Ecto neural progenitor cell (in vitro differentiated cells): Measurements from ENCODE around the gene EGF.
"Not testable (repeated sequence)": the region's sequence is repeated elsewhere in the genome, so short reads cannot be mapped to it uniquely, and the experiment has no call there.

Experiments
- DNase-seq: peaks from one replicate; pipeline ENCODE4 v3.0.0-alpha.2; 2018; ENCODE audit warnings: low spot score

EGF gene

DNA sequence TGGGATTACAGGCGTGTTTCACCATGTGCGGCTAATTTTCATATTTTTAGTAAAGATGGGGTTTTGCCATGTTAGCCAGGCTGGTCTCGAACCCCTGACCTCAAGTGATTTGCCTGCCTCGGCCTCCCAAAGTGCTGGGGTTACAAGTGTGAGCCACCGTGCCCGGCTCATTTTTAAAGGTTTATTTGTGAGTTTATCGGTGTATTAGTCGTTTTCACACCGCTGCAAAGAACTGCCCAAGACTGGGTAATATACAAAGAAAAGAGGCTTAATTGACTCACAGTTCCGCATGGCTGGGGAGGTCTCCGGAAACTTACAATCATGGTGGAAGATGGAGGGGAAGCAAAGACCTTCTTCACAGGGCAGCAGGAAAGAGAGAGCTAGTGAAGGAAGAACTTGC, 126.5 kb downstream of the EGF start:
- DNase-seq, result not testable (repeated sequence)

GRCh38 chr4:110041735-110042134, 129.1 kb downstream of the EGF start:
- no peak for DNase-seq

DNA sequence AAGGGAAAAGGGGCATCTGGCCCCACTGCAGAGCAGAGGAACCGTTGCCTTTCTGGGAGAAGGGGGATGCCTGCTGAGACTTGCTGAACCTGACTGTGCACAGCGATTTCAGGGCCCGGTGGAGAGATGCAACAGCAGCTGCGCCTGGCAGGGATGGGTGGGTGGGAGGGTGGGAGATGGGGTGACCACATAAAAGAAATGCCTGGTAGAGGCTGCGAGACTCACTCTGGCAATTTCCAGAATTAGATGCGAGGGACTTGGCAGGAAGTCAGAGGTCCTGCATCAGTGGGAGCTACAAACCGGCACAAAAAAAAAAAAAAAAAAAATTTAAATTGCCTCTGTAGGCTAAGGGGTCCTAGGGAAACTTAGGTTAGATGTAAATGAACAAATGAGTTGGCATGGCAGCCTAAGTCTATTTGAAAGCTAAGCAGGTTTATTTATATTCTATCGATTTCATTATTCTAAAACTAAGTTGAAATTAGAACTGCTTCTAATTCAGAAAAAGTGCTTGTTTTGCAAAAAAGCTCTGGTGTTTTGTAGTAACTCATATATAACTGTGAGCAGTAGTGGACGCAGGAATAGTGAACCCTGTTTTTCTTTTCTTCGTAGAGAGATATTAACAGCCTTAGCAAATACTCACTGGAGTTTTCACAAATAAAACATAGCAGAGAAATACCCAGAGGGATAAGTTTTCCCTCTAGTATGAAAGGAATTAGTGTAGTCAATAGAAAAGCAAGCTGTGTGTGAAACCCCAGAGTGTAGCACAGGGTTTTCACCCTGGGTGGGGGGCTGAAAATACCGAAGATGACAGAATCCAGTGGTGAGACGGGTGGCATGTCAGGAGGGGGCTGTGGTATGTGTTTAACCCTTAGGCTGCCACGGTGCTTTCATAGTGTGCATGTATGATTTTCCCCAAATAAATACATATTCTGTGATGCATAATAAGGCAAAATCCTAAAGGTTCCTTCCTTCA, 130.1 kb downstream of the EGF start:
- DNase-seq, result no peak

DNA sequence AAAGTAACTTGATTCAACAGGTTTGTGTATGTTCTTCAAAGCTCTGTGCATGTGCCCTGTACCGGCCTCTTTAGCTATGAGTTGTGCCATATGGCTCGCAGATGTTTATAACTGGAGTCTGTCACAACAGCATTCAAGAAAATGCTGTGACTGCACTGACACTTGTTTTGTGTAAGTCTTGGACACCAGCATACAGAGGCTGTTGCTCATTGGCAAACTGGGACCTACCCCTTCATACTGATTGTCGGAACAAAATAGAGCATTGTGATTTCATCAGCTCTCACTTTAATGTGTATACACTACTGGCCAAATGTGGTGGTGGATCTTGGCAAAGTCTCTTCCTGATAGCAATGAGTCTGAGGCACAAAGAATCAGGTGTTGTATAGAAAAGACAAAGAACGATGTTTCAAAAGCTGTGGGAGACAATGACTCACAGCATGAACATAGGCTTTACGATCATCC, 133.9 kb downstream of the EGF start:
- no peak for DNase-seq

GRCh38 chr4:110049951-110050925, 137.6 kb downstream of the EGF start:
- DNase-seq, result no peak

DNA sequence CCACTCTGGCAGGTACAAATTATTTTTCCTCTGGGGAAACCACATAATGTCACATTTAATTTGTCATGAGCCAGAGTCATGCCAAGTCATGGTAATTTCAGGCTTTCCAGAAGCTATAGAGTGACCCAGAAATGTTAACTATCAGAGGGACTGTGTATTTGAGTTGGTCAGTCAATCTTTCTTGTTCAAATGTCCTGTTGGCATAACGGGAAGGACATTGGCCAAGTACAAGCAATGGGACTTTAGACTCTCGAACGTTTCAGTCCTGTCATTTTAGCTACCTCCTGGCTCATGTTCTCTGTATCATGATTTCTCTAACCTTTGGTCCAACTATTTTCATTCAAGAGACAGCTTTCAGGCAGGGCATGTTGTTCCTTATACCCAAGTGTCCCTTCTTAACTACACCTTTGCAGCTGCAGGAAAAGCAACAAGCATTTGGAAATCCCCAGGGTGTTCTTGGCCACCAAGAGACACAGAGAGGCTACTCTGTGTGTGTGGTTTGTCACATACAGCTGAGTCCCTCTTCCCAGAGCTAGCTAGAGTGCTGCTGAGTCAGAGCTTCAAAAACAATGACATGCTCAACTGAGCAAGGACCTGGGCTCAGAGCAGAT, 142.6 kb downstream of the EGF start:
- no peak for DNase-seq

DNA sequence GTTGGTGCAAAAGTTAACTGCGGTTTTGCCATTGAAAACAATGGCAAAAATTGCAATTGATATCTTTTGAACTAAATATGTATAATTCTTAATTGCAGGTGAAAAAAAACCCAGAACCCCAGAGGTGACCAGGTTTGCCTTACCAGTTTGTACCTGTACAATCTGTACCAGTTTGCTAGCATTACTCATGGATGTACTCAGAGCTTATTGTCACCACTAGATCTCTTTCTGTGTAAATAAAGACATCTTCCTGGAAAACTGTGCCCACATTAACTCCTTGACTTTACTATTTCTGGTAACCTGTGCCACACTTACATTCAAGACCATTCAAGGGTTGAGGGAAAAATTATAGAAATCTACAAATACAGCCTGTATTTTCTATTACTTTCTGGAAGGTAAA, 146.0 kb downstream of the EGF start:
- no peak for DNase-seq

DNA sequence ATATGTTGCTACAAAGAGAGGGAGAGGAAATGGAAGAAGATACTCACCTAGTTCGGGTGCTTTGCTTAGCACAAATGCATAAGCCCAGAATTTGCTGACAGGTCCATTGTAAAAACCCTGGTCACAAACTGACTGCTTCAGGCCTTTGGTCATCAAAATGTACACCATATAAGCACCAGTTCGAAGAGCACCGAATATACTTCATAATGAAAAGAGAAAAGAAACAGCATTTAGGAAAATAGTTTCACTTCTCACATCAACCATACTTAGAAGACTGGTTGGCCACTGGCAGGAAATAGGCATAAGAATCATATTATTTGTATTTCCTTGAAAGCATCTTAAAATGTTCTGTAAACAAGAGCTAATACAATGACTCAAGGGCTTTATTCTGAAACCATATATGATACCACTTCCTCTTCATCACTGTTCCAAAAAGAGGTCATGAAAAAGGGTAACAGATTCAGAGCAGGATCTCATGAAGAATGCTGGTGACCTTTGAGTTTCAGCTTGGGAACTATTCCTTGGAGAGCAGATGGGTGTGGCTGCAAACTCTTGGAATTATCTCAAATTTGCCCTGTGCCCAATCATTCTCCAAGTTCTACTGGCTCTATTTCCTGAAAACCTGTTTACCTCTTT, 147.0 kb downstream of the EGF start:
- DNase-seq, result no peak

DNA sequence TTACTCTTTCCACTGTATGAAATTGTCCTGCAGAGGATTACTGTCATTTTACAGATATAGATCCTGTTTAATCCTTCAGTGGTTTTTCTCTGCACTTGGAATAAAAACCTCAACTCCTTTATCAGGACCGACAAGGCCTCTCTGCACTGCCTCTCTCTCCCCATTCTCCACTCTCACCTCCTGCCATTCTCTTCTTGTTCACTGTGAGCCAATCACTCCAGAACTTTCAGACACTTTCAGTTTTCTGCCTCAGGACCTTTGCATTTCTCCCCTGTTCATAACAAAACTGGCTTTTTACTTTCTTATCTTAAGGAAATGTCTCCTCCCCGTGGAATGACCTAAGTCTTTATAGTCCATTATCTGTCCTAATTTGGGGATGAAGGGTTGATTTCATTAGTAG, 148.4 kb downstream of the EGF start:
- DNase-seq, result no peak
